Vagina (tissue), 2 donors: ENCODE measurements around the gene SLC7A6. TPM values are rescaled to one million over a fixed set of nuclear protein-coding genes. Genes with fewer than 3 reads are reported as not detected.

ENCODE experiments used
- DNase-seq, 2 donors: peaks; one replicate each; pipeline ENCODE4 v3.0.0-alpha.2; 2017; ENCODE audit errors: extremely low spot score in 2 of 2
- H3K27ac ChIP-seq: fragments of 200-600 bp; sonication (generic); one replicate; pipeline ENCODE4 v1.5.1; 2019
- H3K27me3 ChIP-seq: fragments of 200-600 bp; sonication (generic); one replicate; pipeline ENCODE4 v1.5.1; 2019
- H3K36me3 ChIP-seq, 2 donors: fragments of 200-600 bp; sonication (generic); one replicate each; pipeline ENCODE4 v1.5.1; 2017 to 2019
- H3K4me1 ChIP-seq: fragments of 200-600 bp; sonication (generic); one replicate; pipeline ENCODE4 v1.5.1; 2019
- H3K4me3 ChIP-seq, 2 donors: fragments of 200-600 bp; sonication (generic); 1 replicate in 1 of 2; 2 replicates in 1 of 2; pipeline ENCODE4 v1.5.1; 2016 to 2019
- H3K9me3 ChIP-seq: fragments of 200-600 bp; sonication (generic); one replicate; pipeline ENCODE4 v1.5.1; 2019
- CTCF ChIP-seq, 3 experiments: fragments of 450-650 bp in 2 of 3; fragments of 200-600 bp in 1 of 3; sonication (generic) in 1 of 3; IDR thresholded peaks; one replicate each; pipeline ENCODE4 v1.5.1; 2017 to 2019; ENCODE audit warnings: antibody characterized with exemption in 3 of 3, mild to moderate bottlenecking in 2 of 3, moderate library complexity in 2 of 3
- POLR2A ChIP-seq, 2 donors: fragments of 450-650 bp; IDR thresholded peaks; one replicate each; pipeline ENCODE4 v1.6.1; 2017; ENCODE audit warnings: antibody characterized with exemption in 2 of 2, mild to moderate bottlenecking in 2 of 2, moderate library complexity in 2 of 2
- POLR2AphosphoS5 ChIP-seq, 2 donors: sonication (generic); formaldehyde crosslinking; IDR thresholded peaks; one replicate each; pipeline ENCODE4 v1.9.0; 2017; ENCODE audit warnings: antibody characterized with exemption in 2 of 2, mild to moderate bottlenecking in 2 of 2, low read depth in 1 of 2; ENCODE audit not compliant: insufficient read depth in 1 of 2
- intact Hi-C: fragments of 100-400 bp; cut with DNase I; formaldehyde crosslinking; loops from one replicate; pipeline ENCODE4 v1.15.1; 2023
- total RNA-seq: library from RNA; depleted of rRNA; stranded (reverse); fragments of >200 nt; gene quantifications from one replicate; pipeline ENCODE4 v1.2.3, GENCODE V29; 2016

SLC7A6 gene
- total RNA-seq, 1 donor from 2014 or later = 35.1 TPM

- TF ChIP-seq CTCF (IDR thresholded peaks at IDR 0.05) (no peak), POLR2A (IDR thresholded peaks at IDR 0.05) (no peak), POLR2AphosphoS5 (IDR thresholded peaks at IDR 0.05; ENCODE audit: insufficient read depth in 1 of 2, low read depth in 1 of 2) (no peak)
- Histone ChIP-seq H3K27ac (no peak overlapping the region), H3K4me3 (no peak overlapping the region), H3K4me1 (peaks cover 11% of the 10 kb centered on the region), H3K36me3 (peaks cover 0 to 52% of the 10 kb centered on the region in 2 donors), H3K9me3 (no peaks in the 10 kb centered on the region), H3K27me3 (no peaks in the 10 kb centered on the region)
- intact Hi-C loops = no loop called here
- DNase-seq = no peak
These were observed 8.6 kb upstream of the SLC7A6 start for GRCh38 chr16:68255712-68256111.

DNA sequence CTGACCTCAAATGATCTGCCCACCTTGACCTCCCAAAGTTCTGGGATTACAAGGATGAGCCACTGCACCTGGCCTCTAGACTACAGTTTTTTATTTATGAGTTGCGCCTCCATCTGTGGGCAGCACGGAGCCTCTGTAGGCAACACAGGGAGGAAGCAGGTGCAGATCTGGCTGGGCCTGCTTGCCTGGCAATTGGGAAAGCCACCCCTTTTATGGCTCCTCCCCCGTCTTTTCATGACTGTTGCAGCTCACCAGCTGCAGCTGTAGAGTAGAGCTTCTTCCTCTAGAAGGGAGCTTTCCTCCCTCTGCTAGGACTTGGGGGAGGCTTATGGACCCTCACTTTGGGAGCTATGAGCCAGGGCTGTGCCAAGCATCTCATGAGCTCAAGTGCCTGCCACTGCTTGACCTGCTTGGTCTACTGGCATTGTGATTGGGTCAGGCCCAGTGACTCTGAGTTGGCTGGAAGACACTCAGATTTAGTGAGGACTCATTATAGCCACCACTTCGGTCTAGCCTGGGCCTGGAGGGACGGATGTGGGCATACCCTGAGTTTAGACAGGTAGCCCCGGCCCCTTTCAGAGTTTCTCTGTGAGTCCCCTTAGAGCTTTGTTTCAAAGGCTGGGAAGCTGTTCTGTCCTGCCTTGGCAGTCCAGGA lies 6.9 kb upstream of the SLC7A6 start:
- Histone ChIP-seq H3K27me3 (no peaks in the 10 kb centered on the region), H3K36me3 (peaks cover 0 to 46% of the 10 kb centered on the region in 2 donors), H3K4me3 (no peak overlapping the region), H3K9me3 (no peaks in the 10 kb centered on the region), H3K27ac (peak overlapping the region; percentile 15), H3K4me1 (peaks cover 18% of the 10 kb centered on the region)
- intact Hi-C loops = no loop called here
- no peak for DNase-seq
- TF ChIP-seq POLR2A (IDR thresholded peaks at IDR 0.05) (no peak), CTCF (IDR thresholded peaks at IDR 0.05) (no peak), POLR2AphosphoS5 (IDR thresholded peaks at IDR 0.05; ENCODE audit: insufficient read depth in 1 of 2, low read depth in 1 of 2) (no peak)

GRCh38 chr16:68257906-68258800 lies 6.2 kb upstream of the SLC7A6 start:
- H3K36me3 ChIP-seq = peaks cover 0 to 38% of the 10 kb centered on the region in 2 donors
- DNase-seq = no peak
- no peak overlapping the region for H3K4me3 ChIP-seq
- peaks cover 18% of the 10 kb centered on the region for H3K4me1 ChIP-seq
- H3K27ac ChIP-seq = peak overlapping the region; percentile 15
- no peaks in the 10 kb centered on the region for H3K9me3 ChIP-seq
- intact Hi-C loops = no loop called here
- H3K27me3 ChIP-seq = no peaks in the 10 kb centered on the region
- TF ChIP-seq POLR2AphosphoS5 (IDR thresholded peaks at IDR 0.05; ENCODE audit: insufficient read depth in 1 of 2, low read depth in 1 of 2) (peak in 1 of 2 donors; percentile 50), CTCF (IDR thresholded peaks at IDR 0.05) (no peak), POLR2A (IDR thresholded peaks at IDR 0.05) (no peak)

DNA sequence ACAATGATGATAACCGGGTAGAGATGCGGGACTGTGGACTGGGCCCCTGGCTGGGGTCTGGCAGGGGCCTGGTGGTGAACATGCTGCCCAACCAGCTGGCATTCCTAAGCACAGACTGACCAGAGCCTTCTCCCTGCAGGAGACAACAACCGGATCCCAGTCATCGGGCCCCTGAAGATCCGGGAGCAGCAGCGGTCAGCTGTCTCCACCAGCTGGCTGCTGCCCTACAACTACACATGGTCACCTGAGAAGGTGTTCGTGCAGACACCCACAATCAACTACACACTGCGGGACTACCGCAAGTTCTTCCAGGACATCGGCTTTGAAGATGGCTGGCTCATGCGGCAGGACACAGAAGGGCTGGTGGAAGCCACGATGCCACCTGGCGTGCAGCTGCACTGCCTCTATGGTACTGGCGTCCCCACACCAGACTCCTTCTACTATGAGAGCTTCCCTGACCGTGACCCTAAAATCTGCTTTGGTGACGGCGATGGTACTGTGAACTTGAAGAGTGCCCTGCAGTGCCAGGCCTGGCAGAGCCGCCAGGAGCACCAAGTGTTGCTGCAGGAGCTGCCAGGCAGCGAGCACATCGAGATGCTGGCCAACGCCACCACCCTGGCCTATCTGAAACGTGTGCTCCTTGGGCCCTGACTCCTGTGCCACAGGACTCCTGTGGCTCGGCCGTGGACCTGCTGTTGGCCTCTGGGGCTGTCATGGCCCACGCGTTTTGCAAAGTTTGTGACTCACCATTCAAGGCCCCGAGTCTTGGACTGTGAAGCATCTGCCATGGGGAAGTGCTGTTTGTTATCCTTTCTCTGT lies 5.1 kb upstream of the SLC7A6 start:
- no peak for DNase-seq
- Histone ChIP-seq H3K4me3 (no peak overlapping the region), H3K27me3 (no peaks in the 10 kb centered on the region), H3K36me3 (peaks cover 0 to 32% of the 10 kb centered on the region in 2 donors), H3K9me3 (no peaks in the 10 kb centered on the region), H3K27ac (no peak overlapping the region), H3K4me1 (peaks cover 28% of the 10 kb centered on the region)
- intact Hi-C loops = no loop called here
- TF ChIP-seq POLR2AphosphoS5 (IDR thresholded peaks at IDR 0.05; ENCODE audit: insufficient read depth in 1 of 2, low read depth in 1 of 2) (no peak), POLR2A (IDR thresholded peaks at IDR 0.05) (no peak), CTCF (IDR thresholded peaks at IDR 0.05) (no peak)
